Uterus (tissue), 2 donors: ENCODE results near the gene C1orf74.

ENCODE experiments used
- POLR2A ChIP-seq, 2 donors: fragments of 450-650 bp; IDR thresholded peaks; one replicate each; pipeline ENCODE4 v1.6.1; 2016; ENCODE audit warnings: antibody characterized with exemption in 2 of 2, mild to moderate bottlenecking in 1 of 2, moderate library complexity in 1 of 2
- TF ChIP-seq, protein P1 (sequence below), 4 experiments: fragments of 200-600 bp in 2 of 4; fragments of 450-650 bp in 2 of 4; sonication (generic) in 2 of 4; IDR thresholded peaks; one replicate each; pipeline ENCODE4 v1.5.1; 2016 to 2019; ENCODE audit warnings: antibody characterized with exemption in 4 of 4, mild to moderate bottlenecking in 2 of 4, moderate library complexity in 1 of 4

DNA sequence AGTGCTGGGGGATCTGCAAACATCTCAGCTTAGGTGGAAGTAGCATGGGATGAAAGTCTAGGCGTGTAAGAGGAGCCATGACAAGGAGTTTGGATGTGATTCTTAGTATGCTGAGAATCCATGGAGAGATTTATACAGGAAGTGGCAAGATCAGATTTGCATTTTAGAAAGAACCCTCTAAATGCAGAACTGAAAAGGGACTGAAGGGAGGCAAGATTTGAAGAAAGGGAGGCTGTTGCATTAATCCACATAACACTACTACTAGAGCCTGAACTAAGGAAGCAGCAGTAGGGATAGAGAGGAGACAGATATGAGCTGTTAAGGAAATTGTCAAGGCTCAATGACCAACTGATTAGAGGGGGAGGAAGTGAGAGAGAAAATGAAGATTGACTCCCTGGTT lies 9.8 kb downstream of the C1orf74 start:
- TF ChIP-seq, protein P1, sequence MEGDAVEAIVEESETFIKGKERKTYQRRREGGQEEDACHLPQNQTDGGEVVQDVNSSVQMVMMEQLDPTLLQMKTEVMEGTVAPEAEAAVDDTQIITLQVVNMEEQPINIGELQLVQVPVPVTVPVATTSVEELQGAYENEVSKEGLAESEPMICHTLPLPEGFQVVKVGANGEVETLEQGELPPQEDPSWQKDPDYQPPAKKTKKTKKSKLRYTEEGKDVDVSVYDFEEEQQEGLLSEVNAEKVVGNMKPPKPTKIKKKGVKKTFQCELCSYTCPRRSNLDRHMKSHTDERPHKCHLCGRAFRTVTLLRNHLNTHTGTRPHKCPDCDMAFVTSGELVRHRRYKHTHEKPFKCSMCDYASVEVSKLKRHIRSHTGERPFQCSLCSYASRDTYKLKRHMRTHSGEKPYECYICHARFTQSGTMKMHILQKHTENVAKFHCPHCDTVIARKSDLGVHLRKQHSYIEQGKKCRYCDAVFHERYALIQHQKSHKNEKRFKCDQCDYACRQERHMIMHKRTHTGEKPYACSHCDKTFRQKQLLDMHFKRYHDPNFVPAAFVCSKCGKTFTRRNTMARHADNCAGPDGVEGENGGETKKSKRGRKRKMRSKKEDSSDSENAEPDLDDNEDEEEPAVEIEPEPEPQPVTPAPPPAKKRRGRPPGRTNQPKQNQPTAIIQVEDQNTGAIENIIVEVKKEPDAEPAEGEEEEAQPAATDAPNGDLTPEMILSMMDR (IDR thresholded peaks at IDR 0.05) = no peak
- no peak for TF ChIP-seq POLR2A (IDR thresholded peaks at IDR 0.05)
